A673 (cell line): ENCODE results near the gene MYO5B.

Experiments
- CTCF ChIP-seq: fragments of 300-800, 200-600 bp; sonication (generic); conservative IDR thresholded peaks from 2 replicates; pipeline ENCODE4 v1.5.1; 2017; ENCODE audit warnings: low read depth, mild to moderate bottlenecking, antibody characterized with exemption, low read length, moderate library complexity, mixed read lengths
- EZH2 ChIP-seq: fragments of 200-600 bp; sonication (generic); IDR thresholded peaks from 2 replicates; pipeline ENCODE4 v1.6.1; 2017; ENCODE audit warnings: borderline replicate concordance, low read depth, mild to moderate bottlenecking, mixed read lengths, antibody characterized with exemption, low read length; ENCODE audit not compliant: poor library complexity, severe bottlenecking

- no peak for TF ChIP-seq EZH2
- TF ChIP-seq CTCF: no peak
Observed at GRCh38 chr18:50004013-50004412, 190.9 kb downstream of the MYO5B start.
